ENCODE results near the gene WWC2.

- TF ChIP-seq CTCF (IDR thresholded peaks at IDR 0.05) (no peak), POLR2A (IDR thresholded peaks at IDR 0.05; ENCODE audit: low read depth) (no peak), POLR2AphosphoS5 (IDR thresholded peaks at IDR 0.05) (no peak), EP300 (IDR thresholded peaks at IDR 0.05) (no peak)
These were observed 92.6 kb downstream of the WWC2 start for GRCh38 chr4:183191630-183192029.

All from esophagus muscularis mucosa (tissue), 4 donors.